Neuron (in vitro differentiated cells): Measurements from ENCODE around the gene RHBDD2.

Experiments
- H2AFZ ChIP-seq: one replicate; pipeline ENCODE4 v1.6.1; 2013; ENCODE audit warnings: low read depth, mild to moderate bottlenecking, inconsistent platforms, low read length, moderate library complexity
- H3K27me3 ChIP-seq: one replicate; pipeline ENCODE4 v1.6.1; 2013; ENCODE audit warnings: low read length; ENCODE audit not compliant: insufficient read depth
- H3K36me3 ChIP-seq: one replicate; pipeline ENCODE4 v1.6.1; 2013; ENCODE audit warnings: low read length; ENCODE audit not compliant: insufficient read depth
- H3K4me1 ChIP-seq: one replicate; pipeline ENCODE4 v1.6.1; 2013; ENCODE audit warnings: low read length; ENCODE audit not compliant: insufficient read depth
- H3K4me3 ChIP-seq: 2 replicates; pipeline ENCODE4 v1.5.1; 2013; ENCODE audit warnings: mild to moderate bottlenecking, low read length, moderate library complexity
- H3K9me3 ChIP-seq: one replicate; pipeline ENCODE4 v1.6.1; 2013; ENCODE audit warnings: low read length

RHBDD2 gene

GRCh38 chr7:75922966-75923603, 44.3 kb downstream of the RHBDD2 start:
- H3K4me1 ChIP-seq, result no peaks in the 10 kb centered on the region
- no peaks in the 10 kb centered on the region for H3K36me3 ChIP-seq
- H3K27me3 ChIP-seq, result no peaks in the 10 kb centered on the region
- H2AFZ ChIP-seq, result no peak overlapping the region
- H3K4me3 ChIP-seq, result no peak overlapping the region
- H3K9me3 ChIP-seq, result no peaks in the 10 kb centered on the region

- no peaks in the 10 kb centered on the region for H3K27me3 ChIP-seq
- H3K36me3 ChIP-seq, result no peaks in the 10 kb centered on the region
Measured at GRCh38 chr7:75924256-75924655, 45.4 kb downstream of the RHBDD2 start.

GRCh38 chr7:75924889-75925288, 46.1 kb downstream of the RHBDD2 start:
- Histone ChIP-seq H3K36me3 (no peaks in the 10 kb centered on the region), H3K4me3 (no peak overlapping the region), H3K9me3 (peaks cover 2% of the 10 kb centered on the region), H2AFZ (no peak overlapping the region), H3K4me1 (no peaks in the 10 kb centered on the region), H3K27me3 (no peaks in the 10 kb centered on the region)

More at GRCh38 chr7:75924256-75924655, 45.4 kb downstream of the RHBDD2 start:
- Histone ChIP-seq H3K4me1 (no peaks in the 10 kb centered on the region), H2AFZ (no peak overlapping the region), H3K4me3 (no peak overlapping the region), H3K9me3 (no peaks in the 10 kb centered on the region)

- no peaks in the 10 kb centered on the region for H3K4me1 ChIP-seq
- no peak overlapping the region for H3K4me3 ChIP-seq
- no peaks in the 10 kb centered on the region for H3K27me3 ChIP-seq
- no peaks in the 10 kb centered on the region for H3K36me3 ChIP-seq
- peaks cover 2% of the 10 kb centered on the region for H3K9me3 ChIP-seq
- no peak overlapping the region for H2AFZ ChIP-seq
Measured at GRCh38 chr7:75925717-75926435, 47.0 kb downstream of the RHBDD2 start.

GRCh38 chr7:75928568-75928914, 49.7 kb downstream of the RHBDD2 start:
- H3K27me3 ChIP-seq, result no peaks in the 10 kb centered on the region
- no peak overlapping the region for H2AFZ ChIP-seq
- no peaks in the 10 kb centered on the region for H3K4me1 ChIP-seq
- H3K4me3 ChIP-seq, result no peak overlapping the region
- H3K9me3 ChIP-seq, result peaks cover 2% of the 10 kb centered on the region
- no peaks in the 10 kb centered on the region for H3K36me3 ChIP-seq

- peaks cover 2% of the 10 kb centered on the region for H3K9me3 ChIP-seq
- no peaks in the 10 kb centered on the region for H3K36me3 ChIP-seq
- no peaks in the 10 kb centered on the region for H3K27me3 ChIP-seq
Measured at GRCh38 chr7:75931680-75932079, 52.8 kb downstream of the RHBDD2 start.

GRCh38 chr7:75937958-75938786, 59.3 kb downstream of the RHBDD2 start:
- Histone ChIP-seq H3K27me3 (no peaks in the 10 kb centered on the region), H2AFZ (no peak overlapping the region), H3K4me3 (no peak overlapping the region), H3K4me1 (peaks cover 5% of the 10 kb centered on the region), H3K36me3 (no peaks in the 10 kb centered on the region), H3K9me3 (peaks cover 2% of the 10 kb centered on the region)

More at GRCh38 chr7:75931680-75932079, 52.8 kb downstream of the RHBDD2 start:
- peaks cover 5% of the 10 kb centered on the region for H3K4me1 ChIP-seq
- no peak overlapping the region for H3K4me3 ChIP-seq
- no peak overlapping the region for H2AFZ ChIP-seq
